Esophagus muscularis mucosa (tissue), 4 donors: Measurements from ENCODE around the gene AHCYL2.

Experiments
- EP300 ChIP-seq: sonication (generic); formaldehyde crosslinking; IDR thresholded peaks from one replicate; pipeline ENCODE4 v1.6.1; 2017; ENCODE audit warnings: antibody characterized with exemption
- POLR2AphosphoS5 ChIP-seq, 2 donors: sonication (generic); formaldehyde crosslinking; IDR thresholded peaks; one replicate each; pipeline ENCODE4 v1.6.1; 2017; ENCODE audit warnings: antibody characterized with exemption in 2 of 2
- TF ChIP-seq, protein P1 (sequence below), 3 experiments: fragments of 200-600 bp in 2 of 3; fragments of 450-650 bp in 1 of 3; sonication (generic) in 2 of 3; IDR thresholded peaks; one replicate each; pipeline ENCODE4 v1.5.1; 2017 to 2019; ENCODE audit warnings: antibody characterized with exemption in 3 of 3, mild to moderate bottlenecking in 2 of 3, moderate library complexity in 1 of 3

DNA sequence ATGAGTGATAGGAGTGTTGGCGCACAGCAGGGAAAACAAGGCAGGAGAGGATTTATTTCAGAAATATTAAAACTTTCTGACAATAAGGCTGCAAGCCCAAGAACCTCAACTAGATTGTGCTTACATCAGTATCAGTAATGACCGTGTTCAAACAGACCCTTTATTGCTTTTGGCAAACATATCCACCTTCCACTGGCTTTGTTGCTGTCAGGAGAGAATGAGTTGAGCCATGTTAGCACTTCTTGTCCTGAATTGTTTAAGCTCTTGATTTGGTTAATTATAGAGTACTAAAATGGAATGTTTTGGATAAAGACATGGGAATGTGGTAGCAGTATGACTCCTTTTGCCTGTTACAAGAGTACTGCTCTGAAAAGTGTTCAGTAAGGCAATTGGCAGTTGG is 3.8 kb downstream of the AHCYL2 start:
- TF ChIP-seq, protein P1, sequence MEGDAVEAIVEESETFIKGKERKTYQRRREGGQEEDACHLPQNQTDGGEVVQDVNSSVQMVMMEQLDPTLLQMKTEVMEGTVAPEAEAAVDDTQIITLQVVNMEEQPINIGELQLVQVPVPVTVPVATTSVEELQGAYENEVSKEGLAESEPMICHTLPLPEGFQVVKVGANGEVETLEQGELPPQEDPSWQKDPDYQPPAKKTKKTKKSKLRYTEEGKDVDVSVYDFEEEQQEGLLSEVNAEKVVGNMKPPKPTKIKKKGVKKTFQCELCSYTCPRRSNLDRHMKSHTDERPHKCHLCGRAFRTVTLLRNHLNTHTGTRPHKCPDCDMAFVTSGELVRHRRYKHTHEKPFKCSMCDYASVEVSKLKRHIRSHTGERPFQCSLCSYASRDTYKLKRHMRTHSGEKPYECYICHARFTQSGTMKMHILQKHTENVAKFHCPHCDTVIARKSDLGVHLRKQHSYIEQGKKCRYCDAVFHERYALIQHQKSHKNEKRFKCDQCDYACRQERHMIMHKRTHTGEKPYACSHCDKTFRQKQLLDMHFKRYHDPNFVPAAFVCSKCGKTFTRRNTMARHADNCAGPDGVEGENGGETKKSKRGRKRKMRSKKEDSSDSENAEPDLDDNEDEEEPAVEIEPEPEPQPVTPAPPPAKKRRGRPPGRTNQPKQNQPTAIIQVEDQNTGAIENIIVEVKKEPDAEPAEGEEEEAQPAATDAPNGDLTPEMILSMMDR (IDR thresholded peaks at IDR 0.05) = no peak
- no peak for TF ChIP-seq POLR2AphosphoS5 (IDR thresholded peaks at IDR 0.05)
- no peak for TF ChIP-seq EP300
